ENCODE measurements around the gene ALDH18A1.
"Not testable (repeated sequence)": the region's sequence is repeated elsewhere in the genome, so short reads cannot be mapped to it uniquely, and the experiment has no call there.

Gene ALDH18A1

DNA sequence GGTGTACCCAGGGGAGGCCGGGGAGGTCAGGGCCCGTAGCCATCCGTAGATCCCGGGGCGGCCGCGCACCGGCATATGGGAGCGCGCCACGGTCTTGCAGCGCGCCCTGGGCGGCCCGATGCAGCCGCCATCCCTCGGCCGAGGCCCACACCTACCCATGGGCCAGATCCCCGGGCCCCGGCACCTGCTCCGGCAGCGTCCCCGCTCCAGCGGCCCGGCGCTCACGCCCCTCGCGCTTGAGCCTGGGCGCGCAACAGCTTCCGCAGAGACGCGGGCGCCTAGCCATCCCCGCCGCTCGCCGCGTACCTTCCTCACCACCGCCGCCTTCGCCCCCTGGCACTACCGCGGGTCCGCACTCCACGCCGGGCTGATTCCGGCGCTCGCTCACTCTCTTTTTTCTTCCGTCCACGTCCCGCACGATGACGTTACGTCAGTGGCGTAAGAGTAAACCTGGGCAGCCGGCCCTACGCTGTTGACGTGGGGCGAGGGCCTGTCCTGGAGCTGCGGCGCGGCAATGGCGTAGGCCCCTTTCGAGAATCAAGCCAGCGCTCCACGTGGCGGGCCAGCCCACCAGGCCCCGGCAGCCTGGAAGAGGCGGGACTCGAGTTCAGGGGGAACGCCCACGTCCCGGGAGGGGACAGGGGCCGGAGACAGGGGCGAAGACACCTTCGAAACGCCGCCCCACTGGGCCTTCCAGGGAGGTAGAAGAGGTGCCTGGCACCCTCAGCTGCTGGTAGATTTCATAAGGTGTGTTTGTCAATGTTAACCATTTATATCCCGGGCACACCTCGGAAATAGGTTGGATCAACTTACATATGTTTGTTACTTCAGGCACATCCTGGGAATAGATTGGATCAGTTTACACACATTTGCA is at the start of gene ALDH18A1:
Gene ALDH18A1, minus strand, starts transcription at position 421 of the 874 bp plus-strand sequence. CDS start 3,334 bp downstream, outside the sequence.
- in situ Hi-C loops (cut with MboI; ENCODE audit: low sequenced_read_pairs) = no loop called here

DNA sequence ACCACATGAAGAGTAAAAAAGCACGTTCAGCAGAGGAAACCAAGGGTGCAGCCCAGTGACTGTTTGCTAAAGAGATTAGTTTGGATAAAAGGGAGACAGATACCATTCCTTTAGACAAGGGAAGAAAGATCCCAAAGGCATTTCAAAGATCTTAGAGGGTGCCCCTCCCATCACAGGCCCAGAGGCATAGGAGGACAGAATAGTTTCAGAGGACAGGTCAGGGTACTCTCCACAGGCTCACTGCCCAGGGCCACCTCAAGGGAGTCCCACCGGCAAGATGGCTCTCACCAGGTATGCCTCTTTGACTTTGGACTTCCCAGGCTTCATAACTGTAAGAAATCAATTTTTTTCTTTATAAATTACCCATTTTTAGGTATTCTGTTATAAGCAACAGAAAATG is 41.9 kb upstream of the ALDH18A1 start:
- in situ Hi-C loops (cut with MboI; ENCODE audit: low sequenced_read_pairs) = loop anchor here (5.0 kb wide), 1 partner anchor 144 kb away; no protein-coding TSS in a partner anchor

DNA sequence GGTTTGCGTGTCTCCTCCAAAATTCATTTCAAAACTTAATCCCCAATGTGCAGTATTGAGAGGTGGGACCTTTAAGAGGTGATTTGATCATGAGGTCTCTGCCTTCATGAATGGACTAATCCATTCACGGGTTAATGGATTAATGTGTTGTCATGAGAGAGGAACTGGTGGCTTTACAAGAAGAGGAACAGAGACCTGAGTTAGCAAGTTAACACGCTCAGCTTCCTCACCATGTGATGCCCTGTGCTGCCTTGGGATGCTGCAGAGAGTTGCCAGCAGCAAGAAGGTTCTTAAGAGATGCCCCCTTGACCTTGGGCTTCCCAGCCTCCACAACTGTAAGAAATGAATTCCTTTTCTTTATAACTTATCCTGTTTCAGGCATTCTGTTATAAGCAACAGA is 40.9 kb upstream of the ALDH18A1 start:
- in situ Hi-C loops (cut with MboI; ENCODE audit: low sequenced_read_pairs) = loop anchor here (5.0 kb wide), 1 partner anchor 145 kb away; no protein-coding TSS in a partner anchor

DNA sequence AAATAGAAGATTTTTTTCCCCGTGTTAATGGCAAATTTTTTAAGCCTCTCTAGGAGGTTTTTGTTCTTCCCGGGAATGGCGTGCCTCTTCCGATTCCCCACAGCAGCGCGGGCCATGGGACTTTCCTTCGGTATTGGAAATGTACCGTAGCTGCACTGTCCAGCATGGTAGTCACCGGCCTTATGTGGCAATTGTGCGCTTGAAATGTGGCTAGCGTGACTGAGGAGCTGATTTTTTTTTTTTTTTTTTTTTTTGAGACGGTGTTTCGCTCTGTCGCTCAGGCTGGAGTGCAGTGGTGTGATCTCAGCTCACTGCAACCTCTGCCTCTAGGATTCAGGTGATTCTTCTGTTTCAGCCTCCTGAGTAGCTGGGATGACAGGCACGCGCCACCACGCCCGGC is 38.2 kb upstream of the ALDH18A1 start:
- in situ Hi-C loops (cut with MboI; ENCODE audit: low sequenced_read_pairs) = loop anchor here (5.0 kb wide), 1 partner anchor 148 kb away; no protein-coding TSS in a partner anchor

DNA sequence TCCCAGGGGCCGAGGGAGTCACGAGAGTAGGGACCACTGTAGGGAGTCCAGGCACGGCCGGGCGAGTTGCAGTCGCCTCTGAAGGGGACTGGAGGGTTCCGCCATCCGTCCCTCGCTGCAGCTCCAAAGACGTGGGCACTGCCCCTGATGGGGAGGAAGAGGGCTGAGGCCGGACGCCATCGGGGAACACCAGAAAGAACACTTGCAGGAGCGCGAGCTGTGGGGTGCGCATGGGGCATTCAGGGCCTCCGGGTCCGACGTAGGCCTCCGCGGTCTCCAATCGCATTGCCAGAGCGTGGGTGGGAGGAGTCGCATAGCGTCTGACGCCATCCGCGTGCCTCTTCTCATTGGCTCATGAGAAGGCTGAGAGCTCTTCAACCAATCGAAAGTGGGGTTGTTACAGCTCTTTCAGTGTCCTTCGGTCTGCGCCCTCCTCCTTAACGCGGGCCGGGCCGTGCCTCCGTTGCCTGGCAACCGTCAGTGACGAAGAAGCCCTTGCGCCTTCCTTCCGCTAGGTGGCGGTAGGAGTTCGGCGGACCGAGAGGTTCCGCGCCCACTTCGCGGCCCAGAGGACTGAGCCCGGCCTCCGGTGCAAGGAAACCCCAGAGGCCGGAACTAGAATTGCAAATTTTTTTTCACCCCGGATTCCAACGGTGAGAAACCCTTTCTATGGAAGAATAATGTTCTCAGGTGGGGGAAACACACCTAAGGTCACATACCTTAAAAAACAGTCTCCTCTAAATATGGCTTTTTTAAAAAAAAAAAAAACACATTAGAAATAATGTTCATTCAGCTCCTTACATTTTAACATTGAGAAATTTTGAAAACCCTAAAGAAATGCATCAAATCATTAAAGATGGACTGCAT is 37.4 kb upstream of the ALDH18A1 start, which contains the start of gene TCTN3:
Gene TCTN3, minus strand, starts transcription at position 260 of the 867 bp plus-strand sequence. Its CDS starts 28 bp downstream, at position 232.
- in situ Hi-C loops (cut with MboI; ENCODE audit: low sequenced_read_pairs) = no loop called here

DNA sequence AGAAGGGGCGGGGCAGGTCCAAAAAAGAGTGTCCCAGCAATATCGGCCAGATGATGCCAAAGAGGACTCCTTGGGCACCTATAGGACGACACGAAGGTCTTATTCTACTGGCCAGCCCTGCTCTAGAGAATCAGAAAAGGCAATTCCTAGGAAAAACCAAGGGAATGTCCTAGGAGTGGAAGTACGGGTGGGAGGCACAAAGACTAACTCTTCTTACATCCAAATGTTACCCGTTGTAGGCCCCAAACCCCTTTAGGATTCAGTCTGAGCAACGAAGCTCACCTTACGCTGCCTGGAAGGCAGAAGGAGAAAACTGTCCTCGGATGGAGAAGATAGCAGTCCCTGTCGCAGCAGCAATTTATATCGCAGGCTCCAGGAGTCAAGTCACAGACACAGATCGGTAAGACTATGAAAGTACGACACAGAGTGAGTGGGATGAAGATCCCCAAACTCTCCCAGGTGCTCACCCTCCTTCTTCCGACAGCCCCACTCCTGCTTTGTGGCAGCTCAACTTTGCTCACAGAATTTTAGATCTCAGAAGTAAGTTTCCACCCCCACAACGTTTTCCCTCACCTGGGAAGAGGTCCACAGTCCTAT is 36.7 kb upstream of the ALDH18A1 start:
- in situ Hi-C loops (cut with MboI; ENCODE audit: low sequenced_read_pairs) = no loop called here

DNA sequence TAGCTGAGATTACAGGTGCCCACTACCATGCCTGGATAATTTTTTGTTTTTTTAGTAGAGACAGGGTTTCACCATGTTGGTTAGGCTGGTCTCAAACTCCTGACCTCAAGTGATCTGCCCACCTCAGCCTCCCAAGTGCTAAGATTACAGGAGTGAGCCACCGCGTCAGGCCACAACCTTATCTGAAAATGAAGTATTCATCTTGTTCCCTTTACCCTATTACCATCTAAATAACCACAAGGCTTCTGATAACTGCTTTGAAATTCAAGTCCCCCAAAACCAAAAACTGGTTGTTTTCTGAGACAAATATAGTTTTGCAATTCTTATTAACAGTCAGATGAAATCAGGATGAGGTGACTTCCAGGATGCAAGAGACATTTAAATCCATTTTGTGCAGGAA is 34.8 kb upstream of the ALDH18A1 start:
- in situ Hi-C loops (cut with MboI; ENCODE audit: low sequenced_read_pairs) = no loop called here

DNA sequence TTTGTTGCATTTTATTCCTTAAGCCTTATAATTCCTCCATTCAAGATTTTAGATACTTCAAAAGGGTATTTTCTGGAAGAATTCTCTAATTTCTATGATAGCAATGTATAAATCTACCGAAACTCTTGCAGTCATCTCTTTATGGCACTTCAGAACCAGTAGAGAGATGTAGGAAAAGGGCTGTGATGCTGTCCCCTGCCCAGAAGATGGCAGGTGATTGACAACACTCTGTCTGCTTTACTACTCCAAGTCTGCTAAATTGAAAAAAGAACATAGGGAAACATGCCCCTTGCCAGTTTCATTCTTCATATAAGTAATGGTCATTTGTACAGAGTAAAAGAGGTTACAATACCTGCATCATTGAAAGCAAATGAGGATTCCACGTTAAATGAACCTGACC is 32.1 kb upstream of the ALDH18A1 start:
- in situ Hi-C loops (cut with MboI; ENCODE audit: low sequenced_read_pairs) = no loop called here

DNA sequence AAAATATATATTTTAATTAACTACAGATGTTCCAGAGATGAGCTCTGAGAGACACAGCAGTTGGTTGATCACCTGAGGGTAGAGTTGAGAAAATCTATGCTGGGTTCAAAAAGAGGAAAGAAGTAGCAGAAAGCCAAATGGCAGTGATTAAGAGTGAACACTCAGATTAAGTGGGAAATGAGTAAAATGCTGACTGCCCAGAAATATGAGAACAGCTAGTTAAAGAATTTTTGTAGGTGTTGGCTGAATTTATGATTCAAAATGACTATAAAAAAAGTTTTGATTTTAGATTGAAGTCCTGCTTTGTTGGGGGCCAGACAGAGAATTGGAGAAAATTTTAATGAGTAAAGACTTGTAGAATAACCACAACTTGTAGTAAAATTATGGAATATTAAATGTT is 27.5 kb upstream of the ALDH18A1 start:
- in situ Hi-C loops (cut with MboI; ENCODE audit: low sequenced_read_pairs) = no loop called here

DNA sequence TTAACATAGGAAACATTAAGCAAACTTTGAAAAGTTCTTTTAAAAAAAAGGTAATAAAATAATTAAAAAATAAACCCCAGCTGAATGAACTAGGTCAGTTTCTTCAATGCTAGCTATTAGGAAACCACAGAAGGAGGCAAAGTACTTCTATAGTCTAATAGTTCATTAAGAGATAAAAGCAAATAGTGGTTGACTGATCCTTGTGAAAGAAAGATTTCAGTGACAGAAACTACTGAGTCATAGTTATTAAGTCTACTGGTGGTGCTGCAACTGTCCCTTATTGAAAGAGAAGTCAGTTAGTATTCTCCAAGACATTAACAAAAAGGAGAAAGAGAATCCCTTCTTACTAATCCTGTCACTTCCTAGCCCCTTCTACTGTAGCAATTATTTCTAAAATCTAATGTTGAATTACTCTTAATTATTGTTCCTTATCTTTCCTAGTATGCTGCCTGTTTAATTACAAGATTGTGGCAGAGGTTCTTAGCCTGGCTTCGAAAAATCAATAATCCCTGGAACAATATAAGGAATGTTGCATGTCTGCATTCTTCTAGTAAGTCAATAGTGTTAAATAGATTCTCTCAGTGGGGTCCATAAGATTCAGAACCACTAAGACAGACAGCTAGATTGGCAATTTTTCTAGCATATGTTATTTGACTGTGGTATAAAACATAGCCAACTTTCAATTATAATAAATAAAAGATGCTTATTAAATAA is 19.0 kb upstream of the ALDH18A1 start:
- in situ Hi-C loops (cut with MboI; ENCODE audit: low sequenced_read_pairs) = no loop called here

DNA sequence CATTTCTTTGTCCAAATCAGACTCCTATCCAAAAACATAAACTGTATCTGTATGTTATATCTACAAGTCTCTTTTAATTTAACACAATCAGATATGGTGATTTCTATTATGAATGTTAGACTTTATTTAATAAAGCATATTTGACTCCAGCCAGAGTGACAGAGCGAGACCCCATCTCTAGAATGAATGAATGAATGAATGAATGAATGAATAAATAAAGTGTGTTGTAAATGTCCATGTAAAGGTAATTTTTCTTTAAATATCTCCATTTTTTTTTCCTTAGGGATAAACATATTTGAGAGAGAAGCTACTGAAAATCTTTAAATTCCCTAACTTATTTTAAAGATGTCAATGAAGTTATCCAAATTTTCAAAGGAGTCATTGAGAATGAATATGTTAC is 18.1 kb upstream of the ALDH18A1 start:
- in situ Hi-C loops (cut with MboI; ENCODE audit: low sequenced_read_pairs) = no loop called here

DNA sequence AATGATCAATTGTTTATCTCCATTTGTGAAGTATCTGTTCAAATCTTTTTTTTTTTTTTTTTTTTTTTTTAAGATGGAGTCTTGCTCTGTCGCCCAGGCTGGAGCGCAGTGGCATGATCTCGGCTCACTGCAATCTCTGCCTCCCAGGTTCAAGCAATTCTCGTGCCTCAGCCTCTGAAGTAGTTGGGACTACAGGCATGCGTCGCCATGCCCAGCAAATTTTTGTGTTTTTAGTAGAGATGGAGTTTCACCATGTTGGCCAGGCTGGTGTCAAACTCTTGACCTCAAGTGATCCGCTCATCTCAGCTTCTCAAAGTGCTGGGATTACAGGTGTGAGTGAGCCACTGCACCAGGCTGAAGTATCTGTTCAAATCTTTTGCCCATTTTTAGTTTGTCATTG is 16.1 kb upstream of the ALDH18A1 start:
- in situ Hi-C loops (cut with MboI; ENCODE audit: low sequenced_read_pairs) = not testable (repeated sequence)

DNA sequence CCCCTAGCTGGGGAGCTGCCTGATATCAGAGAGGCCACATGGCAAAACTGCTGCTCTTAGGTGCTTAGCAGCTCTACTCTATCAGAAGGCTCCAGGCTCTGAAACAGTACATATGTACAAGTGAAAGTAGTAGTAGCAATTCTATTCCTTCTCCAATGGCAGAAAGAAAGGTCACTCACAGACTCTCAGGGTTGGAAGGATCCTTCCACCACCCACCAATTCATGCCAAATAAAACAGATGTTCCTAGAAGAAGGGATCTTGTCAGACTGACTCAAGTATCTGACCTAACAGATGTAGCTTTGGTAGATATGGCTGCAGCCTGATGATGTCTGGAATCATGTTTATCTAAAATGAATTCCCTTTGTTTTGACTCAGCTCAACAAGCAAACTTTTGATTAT is 8.0 kb upstream of the ALDH18A1 start:
- in situ Hi-C loops (cut with MboI; ENCODE audit: low sequenced_read_pairs) = no loop called here

DNA sequence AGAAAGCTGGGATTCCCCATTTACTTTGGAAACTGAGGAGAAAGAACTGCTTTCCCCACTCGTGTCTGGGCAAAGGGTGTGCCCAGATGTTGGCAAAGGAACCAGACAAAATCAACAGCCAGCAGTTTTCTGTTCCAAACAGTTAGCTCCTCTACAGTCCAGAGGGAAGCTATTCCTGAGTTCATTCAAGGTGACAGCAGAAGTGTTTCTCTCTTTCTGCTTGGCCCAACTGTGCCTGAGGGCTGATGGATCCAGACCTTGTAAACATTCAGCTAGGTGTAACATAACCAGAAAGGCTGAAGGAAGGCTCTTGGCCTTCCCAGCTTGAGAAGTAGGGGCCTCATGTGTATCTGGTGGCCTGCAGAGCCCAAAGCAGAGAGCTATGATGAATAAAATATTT is 7.0 kb upstream of the ALDH18A1 start:
- in situ Hi-C loops (cut with MboI; ENCODE audit: low sequenced_read_pairs) = no loop called here

DNA sequence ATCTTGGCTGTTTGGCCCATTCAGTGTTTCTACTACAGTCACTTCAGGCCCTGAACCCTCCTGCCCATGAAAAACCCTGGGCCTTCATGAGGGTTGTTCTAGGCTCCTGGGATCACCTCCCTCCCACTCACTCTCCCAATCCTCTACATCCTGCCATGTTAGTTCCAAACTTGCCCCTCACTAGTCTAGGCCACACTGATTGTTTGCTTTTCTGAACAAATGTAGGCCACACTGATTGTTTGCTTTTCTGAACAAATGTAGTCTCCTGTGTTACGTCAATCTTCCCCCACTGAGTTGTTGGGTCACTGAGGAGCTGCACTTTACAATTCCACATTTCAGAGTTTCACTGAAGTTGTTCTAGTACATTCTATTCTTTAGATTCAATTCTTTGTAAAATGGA is 5.3 kb upstream of the ALDH18A1 start:
- in situ Hi-C loops (cut with MboI; ENCODE audit: low sequenced_read_pairs) = no loop called here

DNA sequence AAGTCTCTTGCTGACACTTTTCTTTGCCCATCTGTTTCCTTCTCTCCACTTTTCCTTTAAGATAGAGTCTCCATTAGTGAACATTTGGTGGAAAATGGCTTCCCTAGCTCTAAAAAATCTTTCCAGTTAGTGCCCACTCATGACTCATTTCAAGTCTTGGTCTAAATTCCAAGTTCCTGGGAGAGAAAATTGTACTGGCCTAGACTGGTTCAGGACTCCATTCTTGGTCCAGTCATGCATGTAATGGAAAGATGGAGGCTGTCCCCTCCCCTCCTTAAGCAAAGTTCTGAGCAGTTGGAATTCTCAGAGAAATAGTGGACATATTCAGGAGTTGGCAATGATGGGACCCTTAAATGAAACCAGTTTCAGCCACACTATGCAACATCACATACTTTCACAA is 3.8 kb upstream of the ALDH18A1 start:
- in situ Hi-C loops (cut with MboI; ENCODE audit: low sequenced_read_pairs) = no loop called here

DNA sequence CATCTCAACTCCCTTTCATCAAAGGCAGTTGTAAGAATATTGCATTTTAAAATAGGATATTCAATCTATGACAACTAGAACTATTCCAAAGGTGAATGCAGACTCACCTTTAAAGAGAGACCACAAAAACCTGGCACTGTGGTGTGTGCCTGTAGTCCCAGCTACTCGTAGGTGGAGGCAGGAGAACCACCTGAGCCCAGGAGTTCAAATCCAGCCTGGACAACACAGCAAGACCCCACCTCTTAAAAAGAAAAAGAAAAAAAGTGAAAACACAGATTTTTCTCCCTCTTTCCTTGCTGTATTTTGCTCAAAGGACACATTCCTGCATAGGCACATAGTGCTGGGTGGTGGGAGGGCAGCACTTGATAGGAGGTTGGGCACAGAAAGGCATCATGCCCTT is 739 bp upstream of the ALDH18A1 start:
- in situ Hi-C loops (cut with MboI; ENCODE audit: low sequenced_read_pairs) = no loop called here

DNA sequence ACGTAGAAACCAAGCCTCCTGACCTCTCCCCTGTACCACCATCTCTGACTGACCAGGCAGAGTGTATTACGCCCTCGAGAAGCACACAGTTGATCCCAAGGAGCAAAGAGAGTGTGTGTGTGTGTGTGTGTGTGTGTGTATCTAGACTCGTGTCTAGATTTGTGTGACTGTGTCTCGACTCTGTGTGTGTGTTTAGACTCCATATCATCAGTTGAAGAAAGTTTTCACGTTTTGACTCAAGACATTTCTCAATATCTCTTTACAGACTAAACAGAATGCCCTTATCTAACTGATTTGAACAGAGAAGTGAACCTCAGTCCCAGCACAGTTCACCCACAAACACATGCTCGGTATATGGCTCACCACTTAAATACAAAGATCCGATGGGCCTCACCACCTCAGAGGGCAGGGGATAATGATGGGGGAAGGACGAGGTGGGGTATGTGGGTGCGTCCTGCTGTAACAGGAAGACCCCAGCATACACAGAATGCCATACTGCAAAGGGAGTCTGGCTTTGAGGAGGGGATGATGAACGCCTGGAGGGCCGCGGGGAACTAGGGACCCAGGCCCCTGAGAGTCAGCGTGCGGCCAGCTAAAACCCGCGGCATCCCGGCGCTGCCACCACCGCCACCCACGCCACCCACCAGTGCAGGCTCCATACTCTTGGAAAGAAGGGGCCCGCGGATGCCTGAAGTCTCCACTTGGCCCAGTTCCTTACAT is 780 bp downstream of the ALDH18A1 start:
- in situ Hi-C loops (cut with MboI; ENCODE audit: low sequenced_read_pairs) = no loop called here

DNA sequence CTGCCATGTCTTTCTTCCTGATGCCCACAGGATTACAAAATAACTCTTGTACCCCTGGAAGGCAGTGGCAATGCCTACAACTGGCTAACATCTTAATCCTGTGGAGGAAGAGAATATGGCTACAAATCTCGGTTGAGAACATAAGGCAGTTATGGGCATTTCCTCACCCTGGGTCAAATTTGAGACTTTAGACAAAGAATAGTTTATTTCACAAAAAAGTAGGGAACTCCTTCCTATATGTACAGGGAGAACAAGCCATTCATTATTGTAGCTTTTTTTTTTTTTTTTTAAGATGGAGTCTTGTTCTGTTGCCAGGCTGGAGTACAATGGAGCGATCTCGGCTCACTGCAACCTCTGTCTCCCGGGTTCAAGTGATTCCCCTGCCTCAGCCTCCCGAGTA is 2.6 kb downstream of the ALDH18A1 start:
- in situ Hi-C loops (cut with MboI; ENCODE audit: low sequenced_read_pairs) = no loop called here
